ELF-1 (cell line): Measurements from ENCODE around the gene CFAP161.

ENCODE experiments used
- DNase-seq: peaks from one replicate; pipeline ENCODE4 v3.0.0-alpha.2; 2016; ENCODE audit warnings: low read depth, low spot score

Gene CFAP161

DNA sequence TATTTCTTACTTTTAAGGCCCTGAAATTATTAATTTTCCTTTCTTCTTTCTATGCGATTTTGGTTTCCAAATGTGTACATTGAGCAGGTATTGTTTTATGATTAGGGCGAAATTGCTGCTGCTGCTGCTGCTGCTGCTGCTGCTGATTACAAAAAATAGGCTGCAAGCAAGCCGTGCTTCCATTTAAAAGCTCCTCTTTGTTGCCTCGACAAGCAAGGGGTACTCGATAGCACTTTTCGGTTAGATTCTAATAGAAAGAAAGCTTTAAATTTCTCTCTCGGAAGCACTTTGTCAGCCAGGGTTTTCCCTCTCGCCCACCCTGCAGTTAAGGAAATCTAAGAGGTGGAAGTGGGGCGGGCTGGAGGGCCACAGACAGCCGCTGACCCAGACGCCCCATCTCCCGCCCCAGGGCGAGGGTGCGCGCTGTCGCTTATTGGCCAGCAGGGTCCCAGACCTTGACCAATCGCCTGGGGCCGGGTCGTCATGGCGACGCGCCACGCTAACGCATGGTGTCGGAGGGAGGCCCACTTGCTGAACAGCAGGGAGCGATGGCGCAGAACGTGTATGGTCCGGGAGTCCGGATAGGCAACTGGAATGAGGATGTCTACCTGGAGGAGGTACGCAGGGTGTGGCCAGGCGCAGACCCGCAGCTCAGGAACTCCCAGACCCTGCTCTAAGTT is at the start of gene CFAP161:
Gene CFAP161 (plus strand): TSS at position 489 of the 680 bp plus-strand sequence. CDS start 60 bp downstream, at position 549.
- DNase-seq: peak; percentile 97

- DNase-seq: no peak
These were observed 49.4 kb upstream of the CFAP161 start for GRCh38 chr15:81084716-81085115.

DNA sequence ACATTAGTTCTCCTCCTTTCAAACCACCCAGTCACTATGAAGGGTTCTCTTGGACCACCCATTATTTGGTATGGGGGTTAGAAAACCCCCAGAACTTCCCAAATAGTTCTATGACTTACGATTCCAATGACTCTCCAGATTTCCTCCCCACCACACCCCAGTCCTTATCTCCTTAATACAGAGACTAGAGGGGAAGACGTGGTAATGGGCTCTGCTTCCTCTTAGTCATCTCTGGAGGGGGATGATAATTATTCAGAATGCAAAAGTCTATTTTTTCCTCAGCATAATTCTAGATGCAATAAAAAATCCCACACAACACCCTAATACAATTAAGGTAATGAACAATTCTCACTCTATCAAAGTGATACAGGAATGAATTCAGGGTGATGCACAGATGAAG is 48.9 kb upstream of the CFAP161 start:
- no peak for DNase-seq

DNA sequence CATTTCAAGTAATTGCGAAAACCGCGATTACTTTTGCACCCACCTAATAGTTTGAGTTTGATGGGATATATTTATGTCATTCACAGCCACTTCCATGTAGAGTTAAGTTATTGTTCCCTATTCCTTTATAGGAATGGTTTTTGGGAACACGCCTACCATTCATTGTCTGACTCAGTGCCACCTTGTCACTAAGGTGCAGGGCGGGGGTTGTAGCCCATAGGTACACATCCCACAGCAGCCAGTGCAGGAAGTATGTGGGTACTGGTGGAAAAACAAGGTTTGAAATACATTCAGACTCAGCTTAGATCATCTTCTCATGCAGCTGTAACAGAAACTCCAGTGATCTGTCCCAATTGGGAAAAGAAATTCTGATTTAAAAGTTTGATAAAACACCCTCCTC is 48.2 kb upstream of the CFAP161 start:
- no peak for DNase-seq

DNA sequence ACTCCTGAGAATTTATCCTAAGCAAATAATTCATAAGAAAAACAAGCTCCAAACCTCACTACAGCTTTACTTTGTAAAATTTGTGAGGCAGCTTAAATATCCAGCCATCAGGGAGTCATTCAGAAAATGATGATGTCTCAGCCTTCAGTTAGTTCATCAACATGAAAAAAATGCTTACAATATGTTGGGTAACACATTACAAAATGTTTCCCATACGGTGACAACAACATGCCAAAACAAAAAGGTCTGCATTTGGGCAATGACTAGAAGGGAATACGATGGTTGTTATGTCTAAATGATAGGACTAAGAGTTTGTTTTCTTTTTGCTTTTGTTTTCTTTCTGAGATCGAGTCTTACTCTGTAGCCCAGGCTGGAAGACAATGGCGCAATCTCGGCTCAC is 47.0 kb upstream of the CFAP161 start:
- no peak for DNase-seq

GRCh38 chr15:81087694-81088093 is 46.4 kb upstream of the CFAP161 start:
- no peak for DNase-seq

DNA sequence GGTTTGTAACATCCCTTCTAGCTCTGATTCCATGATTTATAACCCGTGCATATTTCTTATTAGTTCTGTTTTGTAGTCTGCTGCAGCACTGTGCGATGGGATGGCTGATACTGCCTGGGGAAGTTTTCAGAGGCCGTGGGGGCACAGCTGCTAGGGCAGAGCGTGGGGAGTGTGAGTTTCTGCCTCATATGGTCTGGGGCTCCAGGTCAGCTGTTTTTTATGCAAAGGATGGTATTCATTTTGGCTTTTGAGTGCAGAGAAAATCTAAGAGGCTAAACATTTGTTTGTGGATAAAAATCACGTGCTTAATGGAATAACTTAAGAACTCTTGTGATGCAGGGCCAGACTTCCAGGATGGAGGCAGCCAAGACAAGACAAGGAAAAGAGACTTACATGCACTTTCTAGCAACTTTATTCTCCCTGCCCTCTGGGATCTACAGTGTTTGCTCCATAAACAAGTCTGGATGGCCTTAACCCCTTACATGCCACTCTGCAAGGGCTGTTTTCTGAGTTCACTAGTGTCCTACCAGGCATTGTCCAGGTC is 45.5 kb upstream of the CFAP161 start:
- no peak for DNase-seq

DNA sequence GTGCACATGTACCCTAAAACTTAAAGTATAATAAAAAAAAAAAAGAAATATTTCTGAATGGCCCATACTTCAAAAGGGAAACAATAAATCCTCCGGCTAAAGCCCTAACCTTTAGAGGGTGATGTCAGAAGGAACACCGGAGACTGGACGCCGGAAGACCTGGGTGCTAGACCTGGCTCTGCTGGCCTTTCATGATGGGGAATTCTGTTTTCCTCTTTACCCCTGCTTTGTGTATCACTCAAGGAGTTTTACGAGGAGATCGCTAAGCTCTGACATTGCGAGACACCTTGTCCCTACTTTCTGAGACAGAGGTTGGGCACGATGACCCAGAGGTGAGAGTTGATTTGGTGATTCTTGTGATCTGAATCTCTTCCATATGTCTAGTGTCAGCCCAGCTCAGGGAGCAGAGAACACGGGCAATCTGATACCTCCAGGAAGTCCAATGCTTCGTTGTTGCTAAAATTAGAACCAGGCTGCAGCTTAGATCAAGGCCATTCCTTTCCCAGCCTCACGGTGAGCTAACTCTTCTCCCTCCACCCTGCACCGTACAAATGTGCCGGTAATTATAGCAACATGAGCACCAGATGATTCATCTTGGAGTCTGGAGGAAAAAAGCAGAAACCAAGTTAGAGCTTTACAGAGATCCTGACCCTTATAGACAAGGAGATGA is 42.0 kb upstream of the CFAP161 start:
- no peak for DNase-seq

- DNase-seq: no peak
These were observed 41.5 kb upstream of the CFAP161 start for GRCh38 chr15:81092559-81092902.

DNA sequence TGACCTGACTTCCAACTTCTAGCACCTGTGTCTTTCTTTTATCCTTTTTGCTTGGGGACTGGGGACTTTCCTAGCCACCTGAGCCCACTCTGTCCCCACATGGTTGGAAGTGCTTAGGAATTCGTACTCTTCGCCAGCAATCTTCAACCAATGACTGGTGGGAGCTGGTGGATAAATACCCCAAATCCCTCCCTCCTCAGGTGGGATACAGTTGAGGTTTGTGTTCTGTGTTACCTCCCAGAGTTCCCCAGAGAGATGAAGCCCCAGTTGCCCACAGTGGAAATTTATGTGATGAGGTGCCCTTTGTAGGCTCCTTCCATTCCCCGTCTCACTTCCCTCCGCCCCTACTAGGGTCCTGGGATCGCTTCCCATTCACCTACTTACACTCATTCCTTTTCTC is 40.1 kb upstream of the CFAP161 start:
- no peak for DNase-seq

DNA sequence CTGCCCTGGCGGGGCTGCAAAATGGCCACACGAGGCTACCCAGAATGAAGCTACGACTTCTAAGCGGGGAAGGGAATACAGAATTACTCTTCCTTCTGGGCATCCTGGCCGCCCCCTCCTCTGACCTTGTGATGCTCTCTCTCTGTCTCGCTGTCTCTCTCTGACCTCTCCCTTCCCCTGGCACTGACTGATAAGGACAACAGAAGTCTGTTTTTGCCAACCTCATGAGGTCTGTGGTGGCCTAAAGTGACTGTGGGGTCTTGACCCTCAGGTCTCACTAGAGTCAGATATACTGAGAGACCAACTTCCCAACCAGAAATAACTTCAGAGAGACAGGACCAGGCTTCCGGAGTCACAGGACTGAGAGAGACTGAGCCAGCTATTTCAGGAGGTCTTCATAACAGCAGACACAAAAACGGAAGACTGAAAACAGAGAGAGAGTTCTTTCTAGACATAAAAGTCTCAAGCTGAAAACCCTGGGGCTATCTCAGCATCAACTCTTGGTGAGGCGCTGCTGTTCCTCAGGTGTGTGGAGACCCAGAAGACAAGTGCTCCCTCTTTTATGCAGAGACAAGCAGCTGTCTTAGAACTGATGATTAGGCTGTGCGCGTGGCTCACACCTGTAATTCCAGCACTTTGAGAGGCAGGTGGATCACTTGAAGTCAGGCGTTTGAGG is 38.2 kb upstream of the CFAP161 start:
- no peak for DNase-seq

DNA sequence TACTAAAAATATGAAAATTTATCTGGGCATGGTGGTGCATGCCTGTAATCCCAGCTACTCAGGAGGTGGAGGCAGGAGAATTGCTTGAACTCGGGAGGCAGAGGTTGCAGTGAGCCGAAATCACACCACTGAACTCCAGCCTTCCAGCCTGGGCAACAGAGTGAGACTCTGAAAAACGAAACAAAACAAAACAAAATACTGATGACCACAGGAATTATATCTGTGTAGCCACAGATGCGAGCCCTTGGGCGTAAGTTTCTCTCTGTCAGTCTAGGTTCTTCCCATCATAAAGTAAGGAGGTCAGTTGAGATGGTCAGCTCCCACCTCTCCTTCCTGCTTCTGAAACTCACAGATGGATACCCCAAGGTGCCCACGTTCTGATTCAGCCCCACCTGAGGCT is 37.7 kb upstream of the CFAP161 start:
- DNase-seq: no peak

GRCh38 chr15:81097116-81097889 is 36.8 kb upstream of the CFAP161 start:
- no peak for DNase-seq

GRCh38 chr15:81097890-81098280 is 36.2 kb upstream of the CFAP161 start:
- DNase-seq: no peak

- no peak for DNase-seq
These were observed 35.7 kb upstream of the CFAP161 start for GRCh38 chr15:81098349-81098748.

DNA sequence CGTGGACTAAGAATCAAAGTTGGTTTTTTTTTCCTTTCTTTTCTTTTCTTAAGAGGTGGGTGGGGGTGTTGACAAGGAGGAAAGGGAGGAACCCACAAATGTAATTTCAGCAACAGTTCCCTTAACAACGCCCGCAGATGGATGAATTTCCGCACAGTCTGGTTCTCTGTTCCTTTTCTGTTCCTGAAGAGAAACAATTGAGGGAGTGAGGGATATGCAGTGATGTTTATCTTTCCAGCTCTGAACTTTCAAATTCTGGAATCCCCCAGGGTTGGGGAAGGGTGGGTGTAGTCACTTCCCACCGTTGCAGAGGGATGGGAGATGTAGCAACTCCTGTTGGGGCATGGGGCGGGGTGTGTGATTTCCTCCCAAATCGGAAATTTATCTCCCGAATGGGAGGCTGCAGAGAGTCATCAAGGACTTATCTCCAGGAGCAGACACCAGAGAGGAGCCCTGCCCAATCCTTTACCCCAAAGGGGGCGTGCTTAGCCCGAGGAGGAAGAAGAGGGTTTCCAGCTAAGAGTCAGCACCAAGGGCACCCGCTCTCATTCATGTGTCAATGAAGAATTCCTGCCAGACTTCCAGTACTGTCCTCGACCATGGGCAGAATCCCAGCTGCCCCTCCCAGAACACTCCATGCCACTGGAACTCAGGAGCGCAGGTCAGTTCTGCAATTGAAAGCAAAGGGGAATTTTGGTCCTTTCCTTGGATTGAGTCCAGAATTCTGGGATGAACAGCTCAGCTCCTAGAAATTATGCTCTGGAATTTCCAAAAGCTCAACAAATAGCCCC is 35.0 kb upstream of the CFAP161 start:
- DNase-seq: no peak

DNA sequence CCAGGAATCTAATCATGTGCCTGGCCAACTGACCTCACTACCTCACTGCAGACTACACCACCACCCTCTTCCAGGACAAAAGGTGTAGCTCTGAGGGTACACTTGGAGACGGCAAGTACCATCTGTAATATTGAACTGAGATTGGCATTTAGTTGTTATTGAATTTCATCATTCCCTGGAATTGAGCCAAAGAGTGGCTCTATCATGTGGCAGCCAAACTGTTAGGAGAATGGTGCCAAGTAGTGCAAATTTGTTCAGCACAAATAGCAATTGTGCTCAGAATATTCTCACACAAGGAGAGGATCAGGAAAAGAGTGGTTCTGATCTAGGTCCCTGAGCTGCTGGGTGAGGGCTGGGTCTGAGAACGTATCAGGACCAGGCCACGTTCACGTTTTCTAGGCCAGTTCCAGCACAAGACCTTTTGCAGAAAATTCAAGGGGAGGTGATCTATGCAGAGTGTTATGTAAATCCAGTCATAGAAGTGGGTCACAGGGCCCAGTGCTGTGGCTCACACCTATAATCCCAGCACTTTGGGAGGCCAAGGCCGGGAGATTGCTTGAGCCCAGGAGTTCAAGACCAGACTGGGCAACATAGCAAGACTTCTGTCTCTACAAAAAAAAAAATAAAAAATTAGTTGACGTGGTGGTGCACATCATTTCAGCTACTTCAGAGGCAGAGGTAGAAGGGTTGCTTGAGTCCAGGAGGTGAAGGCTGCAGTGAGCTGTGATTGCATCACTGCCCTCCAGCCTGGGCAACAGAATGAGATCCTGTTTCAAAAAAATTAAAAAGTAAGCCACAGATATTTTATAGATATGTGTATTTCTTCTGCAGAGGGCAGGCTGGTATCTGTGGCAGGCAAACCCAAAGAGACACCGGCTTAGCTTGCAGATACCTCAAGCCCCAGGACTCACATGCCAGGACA is 31.9 kb upstream of the CFAP161 start:
- no peak for DNase-seq

GRCh38 chr15:81103857-81104256 is 30.2 kb upstream of the CFAP161 start:
- DNase-seq: no peak

DNA sequence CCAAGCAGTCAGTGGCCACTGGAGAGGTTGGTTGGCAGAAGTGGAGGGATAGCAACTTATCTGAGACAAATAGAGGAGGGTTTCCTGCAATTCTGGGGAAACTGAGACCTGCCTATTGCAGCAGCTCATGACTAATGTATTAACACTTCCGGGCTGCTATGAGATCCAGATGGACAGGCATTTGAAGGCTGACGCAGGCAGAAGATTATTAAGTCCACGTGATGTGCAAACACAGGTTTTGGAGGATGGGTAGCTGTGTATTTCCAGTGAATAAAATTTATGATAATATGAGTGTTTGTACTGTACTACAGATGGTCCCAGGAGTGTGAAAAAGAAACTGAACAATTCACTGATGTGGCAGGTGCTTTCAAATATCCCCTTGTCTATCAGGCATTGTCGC is 28.5 kb upstream of the CFAP161 start:
- DNase-seq: no peak

DNA sequence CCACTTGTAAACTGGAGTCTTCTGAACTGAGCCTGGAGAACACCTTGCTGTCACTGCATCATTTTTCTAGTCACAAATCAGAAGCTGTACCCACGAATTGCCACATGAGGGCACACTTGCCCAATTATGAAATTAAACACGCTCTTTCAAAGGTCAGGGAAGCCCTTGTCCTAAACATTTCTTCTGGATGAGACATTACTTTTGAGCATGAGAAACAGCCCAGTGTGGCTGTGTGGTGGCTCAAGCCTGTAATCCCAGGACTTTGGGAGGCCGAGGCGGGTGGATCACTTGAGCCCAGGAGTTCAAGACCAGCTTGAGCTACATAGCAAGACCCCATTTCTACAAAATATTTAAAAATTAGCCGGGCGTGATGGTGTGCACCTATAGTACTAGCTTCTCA is 27.5 kb upstream of the CFAP161 start:
- peak; percentile 39 for DNase-seq
